GM12878 (cell line): ENCODE measurements around the gene UVRAG. TPM values are rescaled to one million over a fixed set of nuclear protein-coding genes. Genes with fewer than 3 reads are reported as not detected.

Experiments used
- ATAC-seq: fragments of 200-7000 bp; cut with Tn5 transposase; 3 replicates; pipeline ENCODE4 v1.9.1; 2020; ENCODE audit warnings: mild to moderate bottlenecking, moderate library complexity
- BruUV-seq: library from RNA; stranded (reverse); fragments of 400-500 nt; replicated peaks from 2 replicates; lab custom pipeline; 2021; lab: Mats Ljungman, UMichigan
- CTCF ChIA-PET: fragments of 300-600 bp; sonication (Branson Sonifier 250); formaldehyde crosslinking; extraction: SDS; loops from one replicate; lab custom pipeline; 2021; ENCODE audit warnings: inconsistent platforms; lab: Yijun Ruan, JAX
- POLR2A ChIA-PET: fragments of 350-600 bp; formaldehyde crosslinking; extraction: SDS; loops from one replicate; lab custom pipeline; 2021; ENCODE audit warnings: inconsistent platforms; lab: Charles Lee
- RAD21 ChIA-PET: fragments of 300-600 bp; sonication (Branson Sonifier 250); formaldehyde crosslinking; loops from one replicate; lab custom pipeline; 2023; ENCODE audit warnings: antibody characterized with exemption; ENCODE audit not compliant: unreplicated experiment; lab: Charles Lee
- SMC1A ChIA-PET: fragments of 300-600 bp; sonication (Branson Sonifier 250); formaldehyde crosslinking; loops from one replicate; lab custom pipeline; 2023; ENCODE audit not compliant: unreplicated experiment, uncharacterized antibody; lab: Charles Lee
- DNase-seq: peaks from one replicate; pipeline ENCODE4 v3.0.0-alpha.2; 2011; ENCODE audit warnings: low read depth, low spot score
- FAIRE-seq: peaks from 3 replicates; lab custom pipeline; 2011; peaks lifted over from hg19 to GRCh38; lab: Jason Lieb, UNC
- H2AFZ ChIP-seq: 2 replicates; pipeline ENCODE4 v1.6.0; 2011; ENCODE audit warnings: low read depth, low read length, control low read depth; ENCODE audit not compliant: control insufficient read depth
- H3K27ac ChIP-seq: 2 replicates; pipeline ENCODE4 v1.5.1; 2011; ENCODE audit warnings: control low read depth; ENCODE audit not compliant: control insufficient read depth, insufficient read depth
- H3K27me3 ChIP-seq, 2 experiments: replicated peaks in 1 of 2; 2 replicates each; pipeline versions ENCODE4 v1.6.0 to v1.6.1; 2011; ENCODE audit warnings: low read length in 1 of 2; ENCODE audit not compliant: control insufficient read depth in 2 of 2, insufficient read depth in 2 of 2
- H3K36me3 ChIP-seq, 2 experiments: 2 replicates each; pipeline ENCODE4 v1.5.1; 2011; ENCODE audit warnings: low read length in 1 of 2; ENCODE audit not compliant: control insufficient read depth in 2 of 2, insufficient read depth in 2 of 2
- H3K4me1 ChIP-seq: 2 replicates; pipeline ENCODE4 v1.6.1; 2011; ENCODE audit warnings: mild to moderate bottlenecking, low read length, moderate library complexity, mixed read lengths; ENCODE audit not compliant: control insufficient read depth, insufficient read depth
- H3K4me2 ChIP-seq: 2 replicates; pipeline ENCODE4 v1.6.0; 2011; ENCODE audit warnings: control low read depth; ENCODE audit not compliant: control insufficient read depth, insufficient read depth
- H3K4me3 ChIP-seq: fragments of 200-600 bp; sonication (generic); 2 replicates; pipeline ENCODE4 v1.5.1; 2016
- H3K79me2 ChIP-seq: 2 replicates; pipeline ENCODE4 v1.6.0; 2011; ENCODE audit warnings: low read length; ENCODE audit not compliant: control insufficient read depth, insufficient read depth
- H3K9ac ChIP-seq: 2 replicates; pipeline ENCODE4 v1.8.0; 2011; ENCODE audit warnings: low read length, control low read depth, mixed read lengths; ENCODE audit not compliant: control insufficient read depth, insufficient read depth
- H3K9me3 ChIP-seq: replicated peaks from 3 replicates; pipeline ENCODE4 v1.5.1; 2011; ENCODE audit warnings: mild to moderate bottlenecking, low read length; ENCODE audit not compliant: control insufficient read depth, insufficient read depth
- H4K20me1 ChIP-seq: 2 replicates; pipeline ENCODE4 v1.6.0; 2011; ENCODE audit not compliant: control insufficient read depth, insufficient read depth
- BHLHE40 ChIP-seq, 2 experiments: fragments of 450-650 bp in 1 of 2; IDR thresholded peaks; 2 replicates each; pipeline ENCODE4 v1.6.1; 2011 to 2017; ENCODE audit warnings: low read depth in 2 of 2, borderline replicate concordance in 1 of 2, improper control_type of control experiment in 1 of 2, low read length in 1 of 2, mild to moderate bottlenecking in 1 of 2
- CHD1 ChIP-seq: IDR thresholded peaks from 2 replicates; pipeline ENCODE4 v1.6.1; 2012; ENCODE audit warnings: low read depth, low read length, improper control_type of control experiment
- NFXL1 ChIP-seq: fragments of 450-650 bp; IDR thresholded peaks from 2 replicates; pipeline ENCODE4 v1.6.1; 2017; ENCODE audit warnings: antibody characterized with exemption, mild to moderate bottlenecking, borderline replicate concordance
- NR2C1 ChIP-seq: fragments of 450-650 bp; IDR thresholded peaks from 2 replicates; pipeline ENCODE4 v1.6.1; 2017; ENCODE audit warnings: antibody characterized with exemption, mild to moderate bottlenecking, moderate library complexity
- WGBS: methylation state at CpG from one replicate; pipeline ENCODE4 v1.1.6; 2016; ENCODE audit warnings: low lambda C conversion rate; ENCODE audit not compliant: insufficient replicate concordance, insufficient coverage; ENCODE audit errors: missing lambda C conversion rate; 5-methylcytosine and 5-hydroxymethylcytosine counted together
- in situ Hi-C: fragments of 300-500 bp; cut with MboI; formaldehyde crosslinking; loops from 9 replicates; pipeline ENCODE4 v1.14.3; 2018; ENCODE audit warnings: mixed read lengths
- intact Hi-C: fragments of 100-400 bp; cut with micrococcal nuclease; formaldehyde crosslinking; loops from one replicate; pipeline ENCODE4 v1.14.2; 2022; ENCODE audit not compliant: unreplicated experiment
- polyA plus RNA-seq, 11 experiments: library from polyadenylated mRNA; depleted of rRNA in 4 of 11; unstranded in 6 of 11; stranded (reverse) in 5 of 11; fragments of >200 nt; fragmentation: Nextera tagmentation in 4 of 11; fragmentation: Illumina TruSeq in 1 of 11; extraction: Ambion mirVana in 4 of 11; extraction: Trizol in 1 of 11; gene quantifications; 1 replicate in 1 of 11; 2 replicates in 10 of 11; pipeline versions ENCODE4 v1.2.1 to v1.2.3, GENCODE V29; 2011 to 2016; ENCODE audit warnings: inconsistent platforms in 2 of 11, missing spikeins in 2 of 11, low read depth in 1 of 11
- total RNA-seq, 4 experiments: library from RNA; depleted of rRNA in 3 of 4; stranded (reverse); fragments of >200 nt in 3 of 4; fragmentation: Illumina TruSeq in 1 of 4; extraction: Trizol in 1 of 4; gene quantifications; 2 replicates each; pipeline versions ENCODE4 v1.2.1 to v1.2.3, GENCODE V29; 2013 to 2021

The UVRAG gene
- total and polyA plus RNA-seq, 10 of the 15 experiments (the other 5 are each of a cell fraction or from before 2014, with no cell fraction given), result 7.0 to 43.4 (median 37.0) TPM

DNA sequence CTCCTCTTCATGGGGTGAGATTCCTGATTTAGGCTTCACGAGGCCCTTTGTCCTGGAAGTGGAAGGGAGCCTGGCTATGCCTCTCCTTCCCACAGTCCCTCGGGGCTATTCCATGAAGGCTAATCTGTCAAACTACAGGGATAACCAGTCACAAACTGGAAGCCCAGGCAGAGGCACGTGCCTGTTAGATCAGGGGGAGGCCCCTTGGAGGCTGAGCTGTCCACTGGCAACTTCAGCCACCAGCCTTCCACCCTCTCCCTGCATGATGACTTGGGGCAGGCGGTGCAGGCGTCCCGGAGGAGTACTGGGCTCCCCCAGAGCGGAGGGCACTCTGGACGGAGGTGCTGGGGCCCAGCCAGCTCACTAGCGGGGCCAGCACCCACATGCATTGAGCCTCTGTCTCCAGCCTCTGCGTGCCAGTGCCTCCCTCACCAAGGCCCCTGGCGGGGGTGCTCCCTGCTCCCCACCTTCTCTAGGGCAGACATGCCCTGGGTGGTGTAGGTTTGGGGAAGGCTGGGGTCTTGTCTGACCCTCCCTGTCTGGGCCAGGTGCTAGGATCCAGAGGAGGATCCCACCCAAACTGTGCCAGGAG, 348.4 kb downstream of the UVRAG start:
- POLR2A ChIA-PET, result no interaction called here
- RAD21 ChIA-PET, result no interaction called here
- Histone ChIP-seq H4K20me1 (no peaks in the 10 kb centered on the region), H3K9me3 (no peaks in the 10 kb centered on the region), H2AFZ (no peak overlapping the region), H3K27ac (no peak overlapping the region), H3K36me3 (no peaks in the 10 kb centered on the region), H3K27me3 (no peaks in the 10 kb centered on the region; a peak in 1 of 4 replicates), H3K4me3 (no peak overlapping the region), H3K4me1 (peaks cover 4% of the 10 kb centered on the region; the same call in 1 of the 2 replicates), H3K4me2 (no peak overlapping the region), H3K79me2 (no peaks in the 10 kb centered on the region), H3K9ac (no peak overlapping the region)
- BruUV-seq, result no TSS peak
- TF ChIP-seq BHLHE40 (IDR thresholded peaks at IDR 0.05; ENCODE audit: borderline replicate concordance in 1 of 2, low read depth in 2 of 2, low read length in 1 of 2) (peak in 1 of 2 experiments; percentile 54; a peak in 1 of 4 replicates), CHD1 (no peak)
- FAIRE-seq (no peak), DNase-seq (no peak), ATAC-seq (no peak)
- intact Hi-C loops (no loop called here), in situ Hi-C loops (no loop called here)
- 51% methylated on average over 11 of the region's 11 CpGs for WGBS
- SMC1A ChIA-PET, result no interaction called here
- CTCF ChIA-PET, result interaction anchor here (1.3 kb wide), 1 partner anchor 10 kb away, joined by 7 read pairs; no protein-coding TSS in a partner anchor

DNA sequence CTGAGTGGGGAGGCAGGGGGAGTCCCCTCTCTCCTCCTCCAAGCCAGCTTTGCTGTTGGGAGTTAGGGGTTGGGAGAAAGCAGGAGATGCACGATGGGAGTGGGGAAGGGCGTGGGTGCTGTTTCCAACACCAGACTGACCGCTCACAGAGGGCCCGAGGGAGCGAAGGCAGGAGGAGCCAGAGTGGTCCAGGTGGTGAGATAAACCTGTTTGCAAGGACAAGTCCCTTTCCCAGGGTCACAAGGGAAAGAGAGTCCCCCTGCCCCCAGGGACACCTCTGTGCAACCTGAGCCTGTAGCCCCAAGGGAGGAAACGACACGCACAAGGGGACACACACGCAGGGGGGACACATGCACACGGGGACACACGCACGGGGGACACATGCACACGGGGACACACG, 349.1 kb downstream of the UVRAG start:
- Histone ChIP-seq H3K36me3 (no peaks in the 10 kb centered on the region), H3K9ac (no peak overlapping the region), H3K4me2 (no peak overlapping the region), H3K4me1 (peaks cover 9% of the 10 kb centered on the region), H4K20me1 (no peaks in the 10 kb centered on the region), H3K79me2 (no peaks in the 10 kb centered on the region), H2AFZ (no peak overlapping the region), H3K9me3 (no peaks in the 10 kb centered on the region), H3K27me3 (no peaks in the 10 kb centered on the region; a peak in 1 of 4 replicates), H3K4me3 (no peak overlapping the region), H3K27ac (no peak overlapping the region)
- ChIA-PET RAD21 (no interaction called here), SMC1A (no interaction called here), CTCF (interaction anchor here (1.3 kb wide), 1 partner anchor 11 kb away, joined by 7 read pairs; no protein-coding TSS in a partner anchor), POLR2A (no interaction called here)
- no peak for FAIRE-seq
- ATAC-seq, result no peak
- intact Hi-C loops, result no loop called here
- no TSS peak for BruUV-seq
- no peak for DNase-seq
- in situ Hi-C loops, result no loop called here
- WGBS, result 42% methylated on average over 12 of the region's 13 CpGs
- TF ChIP-seq NR2C1 (no peak), NFXL1 (no peak)
